Kidney (tissue), 14 donors: ENCODE measurements around the gene PSME3. TPM values are rescaled to one million over a fixed set of nuclear protein-coding genes. Genes with fewer than 3 reads are reported as not detected.

Experiments used
- DNase-seq, 5 donors: peaks; one replicate each; pipeline ENCODE4 v3.0.0-alpha.2; 2013 to 2020
- FAIRE-seq: peaks from 2 replicates; lab custom pipeline; 2012; peaks lifted over from hg19 to GRCh38; lab: Jason Lieb, UNC
- H3K27ac ChIP-seq, 2 donors: one replicate each; pipeline ENCODE4 v1.7.0; 2013; ENCODE audit warnings: low read depth in 2 of 2, low read length in 2 of 2, inconsistent platforms in 1 of 2
- H3K27me3 ChIP-seq: one replicate; pipeline ENCODE4 v1.7.1; 2013; ENCODE audit warnings: low read length, inconsistent platforms; ENCODE audit not compliant: control insufficient read depth, insufficient read depth
- H3K36me3 ChIP-seq, 3 donors: one replicate each; pipeline versions ENCODE4 v1.7.0 to v1.7.1; 2013; ENCODE audit warnings: low read length in 3 of 3, control low read depth in 1 of 3, inconsistent platforms in 1 of 3; ENCODE audit not compliant: insufficient read depth in 3 of 3, control insufficient read depth in 2 of 3
- H3K4me1 ChIP-seq, 3 donors: one replicate each; pipeline versions ENCODE4 v1.7.0 to v1.7.1; 2013; ENCODE audit warnings: low read length in 3 of 3, inconsistent platforms in 1 of 3, low read depth in 1 of 3; ENCODE audit not compliant: control insufficient read depth in 2 of 3, insufficient read depth in 2 of 3
- H3K4me3 ChIP-seq, 3 donors: one replicate each; pipeline versions ENCODE4 v1.7.0 to v1.8.1; 2013; ENCODE audit warnings: low read length in 3 of 3, control low read depth in 1 of 3, inconsistent platforms in 1 of 3
- H3K9ac ChIP-seq, 3 donors: one replicate each; pipeline versions ENCODE4 v1.7.0 to v1.7.1; 2013; ENCODE audit warnings: low read length in 3 of 3, control low read depth in 1 of 3, inconsistent platforms in 1 of 3
- H3K9me3 ChIP-seq, 3 donors: one replicate each; pipeline versions ENCODE4 v1.7.0 to v1.7.1; 2013; ENCODE audit warnings: low read length in 3 of 3, control low read depth in 1 of 3, inconsistent platforms in 1 of 3; ENCODE audit not compliant: control insufficient read depth in 2 of 3, insufficient read depth in 1 of 3
- CTCF ChIP-seq: IDR thresholded peaks from 3 replicates; pipeline ENCODE4 v1.5.1; 2012; ENCODE audit warnings: mild to moderate bottlenecking, moderate library complexity, borderline replicate concordance; ENCODE audit not compliant: insufficient read depth; ENCODE audit errors: extremely low read depth
- intact Hi-C: fragments of 100-400 bp; cut with DNase I; formaldehyde crosslinking; loops from one replicate; pipeline ENCODE4 v1.11.1; 2022
- polyA plus RNA-seq: library from polyadenylated mRNA; stranded (reverse); fragments of 350-450 nt; fragmentation: Illumina TruSeq; extraction: RNeasy Lipid Tissue Mini Kit (QIAGEN cat#74804); gene quantifications from one replicate; pipeline ENCODE4 v1.2.3, GENCODE V29; 2014; ENCODE audit warnings: low read depth, low replicate concordance; ENCODE audit not compliant: insufficient read depth
- total RNA-seq: library from RNA; stranded (reverse); fragmentation: NEBNext Ultra II Directional; extraction: Animal tissue kit (Norgen Biotek cat#: 25700); gene quantifications from one replicate; pipeline ENCODE4 v1.2.1, GENCODE V29; 2021
- donor health status: control.
- donor health status: control.
- donor health status: control.
- donor health status: control.
- donor health status: control.
- donor health status: DM: yes; HTN: yes; CAD: no.
- donor health status: Normal renal cell carcinoma (clear cell type).

Gene PSME3
- total and polyA plus RNA-seq, 2 donors from 2014 or later = 60.3 to 115 TPM

GRCh38 chr17:42852351-42852750 is 19.2 kb downstream of the PSME3 start:
- H3K4me3 ChIP-seq = peak overlapping the region in 2 of 3 donors; percentile 24 to 44
- H3K4me1 ChIP-seq = peaks cover 4 to 23% (median 9%) of the 10 kb centered on the region in 3 donors
- TF ChIP-seq CTCF = no peak
- H3K36me3 ChIP-seq = no peaks in the 10 kb centered on the region
- intact Hi-C loops = no loop called here
- H3K9me3 ChIP-seq = no peaks in the 10 kb centered on the region
- peak overlapping the region; percentile 2 to 22 for H3K27ac ChIP-seq
- FAIRE-seq (no peak), DNase-seq (no peak)
- H3K27me3 ChIP-seq = no peaks in the 10 kb centered on the region
- H3K9ac ChIP-seq = peak overlapping the region in 1 of 3 donors; percentile 39

GRCh38 chr17:42853004-42853403 is 19.8 kb downstream of the PSME3 start:
- intact Hi-C loops = no loop called here
- no peaks in the 10 kb centered on the region for H3K27me3 ChIP-seq
- peak in 1 of 5 donors; percentile 71 for DNase-seq

GRCh38 chr17:42853597-42853967 is 20.4 kb downstream of the PSME3 start:
- peak overlapping the region in 2 of 3 donors; percentile 44 to 61 for H3K4me3 ChIP-seq
- no peak overlapping the region for H3K9ac ChIP-seq
- no peaks in the 10 kb centered on the region for H3K27me3 ChIP-seq
- no peaks in the 10 kb centered on the region for H3K9me3 ChIP-seq
- H3K27ac ChIP-seq = no peak overlapping the region
- H3K36me3 ChIP-seq = no peaks in the 10 kb centered on the region
- peaks cover 4 to 23% (median 9%) of the 10 kb centered on the region in 3 donors for H3K4me1 ChIP-seq
- no peak for TF ChIP-seq CTCF
- FAIRE-seq (no peak), DNase-seq (peak in 1 of 5 donors; percentile 34)
- intact Hi-C loops = no loop called here

More at GRCh38 chr17:42853004-42853403, 19.8 kb downstream of the PSME3 start:
- no peak for TF ChIP-seq CTCF
- Histone ChIP-seq H3K4me3 (peak overlapping the region in 2 of 3 donors; percentile 44 to 47), H3K9me3 (no peaks in the 10 kb centered on the region), H3K9ac (peak overlapping the region in 2 of 3 donors; percentile 15 to 39), H3K4me1 (peaks cover 4 to 23% (median 9%) of the 10 kb centered on the region in 3 donors), H3K27ac (peak overlapping the region in 1 of 2 donors; percentile 22), H3K36me3 (no peaks in the 10 kb centered on the region)
- no peak for FAIRE-seq
